ENCODE data around the gene YTHDF2.

YTHDF2 gene

GRCh38 chr1:28776341-28776740 lies 39.6 kb downstream of the YTHDF2 start:
- no peak for DNase-seq (ENCODE audit: extremely low read depth, low read depth)
- no peak for TF ChIP-seq CTCF (IDR thresholded peaks at IDR 0.05; ENCODE audit: low read depth, low read length, missing control alignments)

GRCh38 chr1:28778021-28778420 lies 41.3 kb downstream of the YTHDF2 start:
- no peak overlapping the region for H3K4me3 ChIP-seq (replicated peaks; ENCODE audit: low read depth, low read length)
- TF ChIP-seq CTCF (IDR thresholded peaks at IDR 0.05; ENCODE audit: low read depth, low read length, missing control alignments) = no peak
- no peak for DNase-seq (ENCODE audit: extremely low read depth, low read depth)

More at GRCh38 chr1:28776341-28776740, 39.6 kb downstream of the YTHDF2 start:
- H3K4me3 ChIP-seq (replicated peaks; ENCODE audit: low read depth, low read length) = no peak overlapping the region

GRCh38 chr1:28779751-28780408 lies 43.1 kb downstream of the YTHDF2 start:
- no peak overlapping the region for H3K4me3 ChIP-seq (replicated peaks; ENCODE audit: low read depth, low read length)
- no peak for TF ChIP-seq CTCF (IDR thresholded peaks at IDR 0.05; ENCODE audit: low read depth, low read length, missing control alignments)
- DNase-seq (ENCODE audit: extremely low read depth, low read depth) = no peak

- DNase-seq (ENCODE audit: extremely low read depth, low read depth) = no peak
- no peak overlapping the region for H3K4me3 ChIP-seq (replicated peaks; ENCODE audit: low read depth, low read length)
- no peak for TF ChIP-seq CTCF (IDR thresholded peaks at IDR 0.05; ENCODE audit: low read depth, low read length, missing control alignments)
Measured at GRCh38 chr1:28781305-28781704, 44.6 kb downstream of the YTHDF2 start.

- no peak for TF ChIP-seq CTCF (IDR thresholded peaks at IDR 0.05; ENCODE audit: low read depth, low read length, missing control alignments)
- DNase-seq (ENCODE audit: extremely low read depth, low read depth) = no peak
- H3K4me3 ChIP-seq (replicated peaks; ENCODE audit: low read depth, low read length) = no peak overlapping the region
Measured at GRCh38 chr1:28782011-28782410, 45.3 kb downstream of the YTHDF2 start.

- no peak for TF ChIP-seq CTCF (IDR thresholded peaks at IDR 0.05; ENCODE audit: low read depth, low read length, missing control alignments)
Measured at GRCh38 chr1:28783363-28783762, 46.6 kb downstream of the YTHDF2 start.

GRCh38 chr1:28789412-28789811 lies 52.7 kb downstream of the YTHDF2 start:
- TF ChIP-seq CTCF (IDR thresholded peaks at IDR 0.05; ENCODE audit: low read depth, low read length, missing control alignments) = no peak
- no peak for DNase-seq (ENCODE audit: extremely low read depth, low read depth)
- no peak overlapping the region for H3K4me3 ChIP-seq (replicated peaks; ENCODE audit: low read depth, low read length)

More at GRCh38 chr1:28783363-28783762, 46.6 kb downstream of the YTHDF2 start:
- H3K4me3 ChIP-seq (replicated peaks; ENCODE audit: low read depth, low read length) = no peak overlapping the region
- DNase-seq (ENCODE audit: extremely low read depth, low read depth) = no peak

Data from HFF-Myc (cell line).